ENCODE results near the gene LMNTD2. TPM values are rescaled to one million over a fixed set of nuclear protein-coding genes. Genes with fewer than 3 reads are reported as not detected.
A peak's percentile ranks its signal among the peaks of the same experiment; 100 is the strongest.

Gene LMNTD2
- total and polyA plus RNA-seq, 2 experiments from 2014 or later: 7.3 to 15.9 TPM

DNA sequence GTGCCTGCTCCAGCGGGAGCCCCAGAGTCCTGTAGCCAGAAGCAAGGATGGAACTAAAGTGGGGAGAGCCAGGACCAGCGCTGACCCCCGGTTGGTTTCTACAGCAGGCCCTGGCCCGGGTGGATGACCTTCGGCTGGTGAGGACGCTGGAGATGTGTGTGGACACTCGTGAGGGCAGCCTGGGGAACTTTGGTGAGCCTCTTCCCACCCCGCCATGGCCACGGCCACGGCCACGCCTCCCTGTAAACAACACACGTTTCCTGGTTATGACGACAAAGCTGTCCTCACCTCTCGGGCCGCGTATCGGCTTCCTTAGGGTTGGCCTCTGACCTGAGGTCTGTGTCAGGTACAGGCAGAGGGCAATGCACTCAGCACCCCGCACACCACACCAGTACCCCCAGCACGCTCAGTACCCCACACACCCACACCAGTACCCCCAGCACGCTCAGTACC is 19.1 kb downstream of the LMNTD2 start:
- no peak for DNase-seq (ENCODE audit: low spot score)
- Histone ChIP-seq H3K79me2 (no peaks in the 10 kb centered on the region), H3K27ac (no peak overlapping the region), H3K4me1 (ENCODE audit: insufficient read depth) (peaks cover 14% of the 10 kb centered on the region), H3K9me2 (replicated peaks; ENCODE audit: insufficient read depth) (no peaks in the 10 kb centered on the region), H3K4me3 (no peak overlapping the region), H3K9me3 (ENCODE audit: low read depth) (no peaks in the 10 kb centered on the region), H3K27me3 (no peaks in the 10 kb centered on the region), H3K4me2 (no peak overlapping the region), H2AFZ (no peak overlapping the region), H4K20me1 (ENCODE audit: insufficient read depth, poor library complexity, severe bottlenecking) (no peaks in the 10 kb centered on the region), H3K36me3 (replicated peaks; ENCODE audit: insufficient read depth, low read depth) (no peaks in the 10 kb centered on the region)
- TF ChIP-seq, protein P1, sequence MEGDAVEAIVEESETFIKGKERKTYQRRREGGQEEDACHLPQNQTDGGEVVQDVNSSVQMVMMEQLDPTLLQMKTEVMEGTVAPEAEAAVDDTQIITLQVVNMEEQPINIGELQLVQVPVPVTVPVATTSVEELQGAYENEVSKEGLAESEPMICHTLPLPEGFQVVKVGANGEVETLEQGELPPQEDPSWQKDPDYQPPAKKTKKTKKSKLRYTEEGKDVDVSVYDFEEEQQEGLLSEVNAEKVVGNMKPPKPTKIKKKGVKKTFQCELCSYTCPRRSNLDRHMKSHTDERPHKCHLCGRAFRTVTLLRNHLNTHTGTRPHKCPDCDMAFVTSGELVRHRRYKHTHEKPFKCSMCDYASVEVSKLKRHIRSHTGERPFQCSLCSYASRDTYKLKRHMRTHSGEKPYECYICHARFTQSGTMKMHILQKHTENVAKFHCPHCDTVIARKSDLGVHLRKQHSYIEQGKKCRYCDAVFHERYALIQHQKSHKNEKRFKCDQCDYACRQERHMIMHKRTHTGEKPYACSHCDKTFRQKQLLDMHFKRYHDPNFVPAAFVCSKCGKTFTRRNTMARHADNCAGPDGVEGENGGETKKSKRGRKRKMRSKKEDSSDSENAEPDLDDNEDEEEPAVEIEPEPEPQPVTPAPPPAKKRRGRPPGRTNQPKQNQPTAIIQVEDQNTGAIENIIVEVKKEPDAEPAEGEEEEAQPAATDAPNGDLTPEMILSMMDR (IDR thresholded peaks at IDR 0.05; ENCODE audit: poor library complexity): no peak
- TF ChIP-seq EZH2 (IDR thresholded peaks at IDR 0.05; ENCODE audit: borderline replicate concordance) (no peak), EZH2phosphoT487 (IDR thresholded peaks at IDR 0.05; ENCODE audit: low read depth, severe bottlenecking, unreplicated experiment) (no peak)
- WGBS (ENCODE audit: low lambda C conversion rate, missing lambda C conversion rate): 95% methylated on average over 17 of the region's 20 CpGs

DNA sequence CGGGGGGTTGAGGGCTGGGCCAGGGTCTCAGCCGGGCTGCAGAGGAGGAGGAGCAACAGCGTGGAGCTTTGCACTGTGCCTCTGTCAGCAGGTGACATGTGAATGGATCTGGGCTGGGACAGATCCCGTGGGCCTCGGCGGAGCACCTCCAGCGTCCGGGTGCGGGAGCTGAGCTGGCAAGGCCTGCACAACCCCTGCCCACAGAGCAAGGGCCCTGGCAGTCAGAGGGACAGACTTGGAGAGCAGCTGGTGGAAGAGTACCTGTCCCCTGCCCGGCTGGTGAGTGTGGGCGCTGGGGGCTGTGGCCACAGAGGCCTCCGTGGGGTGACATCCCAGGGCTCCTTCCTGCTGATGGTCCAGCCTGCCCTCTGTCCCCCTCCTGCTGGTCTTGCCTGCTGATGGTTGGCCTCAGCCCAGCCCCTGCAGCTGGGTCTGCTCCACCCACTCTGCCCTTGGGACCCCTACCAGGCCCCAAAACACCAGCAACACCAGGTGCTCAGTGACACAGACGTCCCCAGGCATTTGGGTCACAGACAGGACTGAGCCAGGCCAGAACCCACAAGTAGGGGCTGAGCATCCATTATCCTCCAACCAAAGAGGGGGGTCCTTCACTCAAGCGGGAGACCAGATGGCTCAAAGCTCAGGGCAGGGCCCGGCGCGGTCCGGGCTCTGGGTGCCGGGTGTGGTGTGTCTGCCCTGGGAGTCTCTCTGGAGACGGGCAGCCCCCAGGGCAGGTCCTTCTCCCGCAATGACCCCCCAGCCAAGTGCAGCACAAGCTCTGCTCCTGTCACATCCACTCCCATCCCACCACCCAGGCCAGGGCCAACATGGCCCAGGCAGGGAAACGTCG is 19.7 kb downstream of the LMNTD2 start:
- Histone ChIP-seq H3K27me3 (no peaks in the 10 kb centered on the region), H3K27ac (no peak overlapping the region), H2AFZ (no peak overlapping the region), H3K79me2 (no peaks in the 10 kb centered on the region), H4K20me1 (ENCODE audit: insufficient read depth, poor library complexity, severe bottlenecking) (no peaks in the 10 kb centered on the region), H3K9me3 (ENCODE audit: low read depth) (no peaks in the 10 kb centered on the region), H3K36me3 (replicated peaks; ENCODE audit: insufficient read depth, low read depth) (no peaks in the 10 kb centered on the region), H3K4me2 (no peak overlapping the region), H3K4me3 (no peak overlapping the region), H3K4me1 (ENCODE audit: insufficient read depth) (peaks cover 20% of the 10 kb centered on the region), H3K9me2 (replicated peaks; ENCODE audit: insufficient read depth) (no peaks in the 10 kb centered on the region)
- no peak for TF ChIP-seq EZH2phosphoT487 (IDR thresholded peaks at IDR 0.05; ENCODE audit: low read depth, severe bottlenecking, unreplicated experiment)
- TF ChIP-seq, protein P1 (IDR thresholded peaks at IDR 0.05; ENCODE audit: poor library complexity): no peak
- peak; percentile 2 for DNase-seq (ENCODE audit: low spot score)
- WGBS (ENCODE audit: low lambda C conversion rate, missing lambda C conversion rate): 91% methylated on average over 20 of the region's 23 CpGs

DNA sequence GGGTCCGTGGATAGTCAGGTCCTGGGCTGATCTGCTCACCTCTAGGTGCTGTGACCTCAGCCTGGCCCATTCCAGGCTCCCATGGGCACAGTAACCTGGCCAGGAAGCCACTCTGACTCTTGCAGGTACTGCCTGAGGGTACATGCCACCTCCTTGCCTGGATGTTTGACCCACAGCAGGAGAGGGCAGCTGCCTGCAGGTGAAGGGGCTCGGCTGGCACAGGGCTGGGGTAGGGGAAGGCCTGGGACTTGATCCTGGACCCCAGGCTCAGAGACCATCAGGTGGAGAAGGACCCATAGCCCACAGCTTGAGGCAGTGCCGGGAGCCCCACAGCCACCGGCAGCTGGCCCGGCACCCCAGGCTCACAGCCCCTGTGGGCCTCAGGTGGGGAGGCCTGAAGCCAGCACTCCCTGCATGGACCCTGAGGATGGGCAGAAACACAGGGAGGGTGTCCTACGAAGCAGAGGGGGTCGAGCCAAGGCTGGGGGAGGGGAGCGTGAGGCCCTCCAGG is 20.5 kb downstream of the LMNTD2 start:
- no peaks in the 10 kb centered on the region for H3K27me3 ChIP-seq
- H3K9me3 ChIP-seq (ENCODE audit: low read depth): no peaks in the 10 kb centered on the region
- no peaks in the 10 kb centered on the region for H3K79me2 ChIP-seq
- no peak overlapping the region for H2AFZ ChIP-seq
- H3K4me3 ChIP-seq: no peak overlapping the region
- no peaks in the 10 kb centered on the region for H3K9me2 ChIP-seq (replicated peaks; ENCODE audit: insufficient read depth)
- H3K4me2 ChIP-seq: no peak overlapping the region
- no peak overlapping the region for H3K27ac ChIP-seq
- peaks cover 20% of the 10 kb centered on the region for H3K4me1 ChIP-seq (ENCODE audit: insufficient read depth)
- H3K36me3 ChIP-seq (replicated peaks; ENCODE audit: insufficient read depth, low read depth): no peaks in the 10 kb centered on the region
- WGBS (ENCODE audit: low lambda C conversion rate, missing lambda C conversion rate): 94% methylated on average over 8 of the region's 8 CpGs
- TF ChIP-seq EZH2phosphoT487 (IDR thresholded peaks at IDR 0.05; ENCODE audit: low read depth, severe bottlenecking, unreplicated experiment) (no peak), EZH2 (IDR thresholded peaks at IDR 0.05; ENCODE audit: borderline replicate concordance) (no peak)
- TF ChIP-seq, protein P1 (IDR thresholded peaks at IDR 0.05; ENCODE audit: poor library complexity): no peak
- H4K20me1 ChIP-seq (ENCODE audit: insufficient read depth, poor library complexity, severe bottlenecking): no peaks in the 10 kb centered on the region
- DNase-seq (ENCODE audit: low spot score): peak; percentile 2
